H9 (cell line): ENCODE measurements around the gene HSPA4. TPM values are rescaled to one million over a fixed set of nuclear protein-coding genes. Genes with fewer than 3 reads are reported as not detected.
"Not testable (repeated sequence)": the region's sequence is repeated elsewhere in the genome, so short reads cannot be mapped to it uniquely, and the experiment has no call there.

ENCODE experiments used
- DNase-seq: peaks from one replicate; pipeline ENCODE4 v3.0.0-alpha.2; 2017
- H2AFZ ChIP-seq: one replicate; pipeline ENCODE4 v1.6.1; 2013; ENCODE audit warnings: mild to moderate bottlenecking, low read length, control low read depth, moderate library complexity
- H2AK5ac ChIP-seq: 2 replicates; pipeline ENCODE4 v1.6.1; 2013; ENCODE audit warnings: low read length, control low read depth, mixed read lengths; ENCODE audit not compliant: insufficient read length
- H2BK120ac ChIP-seq: one replicate; pipeline ENCODE4 v1.6.1; 2013; ENCODE audit warnings: low read depth, mild to moderate bottlenecking, low read length, control low read depth, inconsistent platforms; ENCODE audit not compliant: poor library complexity, severe bottlenecking
- H2BK12ac ChIP-seq: 2 replicates; pipeline ENCODE4 v1.6.1; 2013; ENCODE audit warnings: low read length, control low read depth, mixed read lengths, low read depth; ENCODE audit not compliant: insufficient read length
- H2BK15ac ChIP-seq: 2 replicates; pipeline ENCODE4 v1.6.1; 2013; ENCODE audit warnings: low read depth, low read length, control low read depth
- H2BK20ac ChIP-seq: one replicate; pipeline ENCODE4 v1.6.1; 2013; ENCODE audit warnings: low read depth, mild to moderate bottlenecking, low read length, control low read depth, inconsistent platforms; ENCODE audit not compliant: poor library complexity, severe bottlenecking
- H2BK5ac ChIP-seq: 2 replicates; pipeline ENCODE4 v1.6.1; 2013; ENCODE audit warnings: low read length, control low read depth, mixed read lengths; ENCODE audit not compliant: insufficient read length
- H3K14ac ChIP-seq: 2 replicates; pipeline ENCODE4 v1.6.1; 2013; ENCODE audit warnings: low read length, control low read depth; ENCODE audit not compliant: insufficient read depth
- H3K18ac ChIP-seq: 2 replicates; pipeline ENCODE4 v1.6.1; 2013; ENCODE audit warnings: low read depth, mild to moderate bottlenecking, mixed read lengths, low read length, control low read depth; ENCODE audit not compliant: insufficient read length
- H3K23ac ChIP-seq: 2 replicates; pipeline ENCODE4 v1.6.1; 2013; ENCODE audit warnings: low read length, control low read depth, mixed read lengths, low read depth; ENCODE audit not compliant: insufficient read length
- H3K23me2 ChIP-seq: 2 replicates; pipeline ENCODE4 v1.6.1; 2013; ENCODE audit warnings: low read depth, mild to moderate bottlenecking, mixed read lengths, low read length, control low read depth; ENCODE audit not compliant: insufficient read length, poor library complexity, severe bottlenecking
- H3K27ac ChIP-seq: 2 replicates; pipeline ENCODE4 v1.5.1; 2013; ENCODE audit warnings: low read length, control low read depth, mixed read lengths, low read depth; ENCODE audit not compliant: insufficient read length
- H3K27me3 ChIP-seq: 2 replicates; pipeline ENCODE4 v1.6.1; 2013; ENCODE audit warnings: low read length, control low read depth, inconsistent platforms; ENCODE audit not compliant: insufficient read depth
- H3K4ac ChIP-seq: 2 replicates; pipeline ENCODE4 v1.6.1; 2013; ENCODE audit warnings: low read depth, mild to moderate bottlenecking, control low read depth, inconsistent platforms, low read length, moderate library complexity
- H3K4me1 ChIP-seq: 2 replicates; pipeline ENCODE4 v1.6.1; 2013; ENCODE audit warnings: low read length, control low read depth, inconsistent platforms; ENCODE audit not compliant: insufficient read depth
- H3K4me2 ChIP-seq: 2 replicates; pipeline ENCODE4 v1.6.1; 2013; ENCODE audit warnings: low read length, control low read depth, mixed read lengths; ENCODE audit not compliant: insufficient read length, insufficient read depth
- H3K56ac ChIP-seq: 2 replicates; pipeline ENCODE4 v1.6.1; 2013; ENCODE audit warnings: low read depth, mild to moderate bottlenecking, mixed read lengths, low read length, control low read depth; ENCODE audit not compliant: insufficient read length
- H3K79me1 ChIP-seq: 2 replicates; pipeline ENCODE4 v1.6.1; 2013; ENCODE audit warnings: low read depth, mild to moderate bottlenecking, moderate library complexity, low read length, control low read depth, inconsistent platforms; ENCODE audit not compliant: insufficient read depth, poor library complexity, severe bottlenecking
- H3K79me2 ChIP-seq: 2 replicates; pipeline ENCODE4 v1.6.1; 2013; ENCODE audit warnings: low read length, control low read depth, inconsistent platforms; ENCODE audit not compliant: insufficient read depth
- H3K9ac ChIP-seq: 2 replicates; pipeline ENCODE4 v1.6.1; 2013; ENCODE audit warnings: low read length, control low read depth, mixed read lengths; ENCODE audit not compliant: insufficient read length; ENCODE audit errors: extremely low read depth
- H3K9me3 ChIP-seq: one replicate; pipeline ENCODE4 v1.6.1; 2013; ENCODE audit warnings: low read depth, low read length, inconsistent platforms; ENCODE audit not compliant: control insufficient read depth
- H3T11ph ChIP-seq: one replicate; pipeline ENCODE4 v1.6.1; 2013; ENCODE audit warnings: mild to moderate bottlenecking, low read length, control low read depth, inconsistent platforms
- H4K20me1 ChIP-seq: one replicate; pipeline ENCODE4 v1.6.1; 2013; ENCODE audit not compliant: control insufficient read depth, insufficient read length, insufficient read depth
- H4K5ac ChIP-seq: 2 replicates; pipeline ENCODE4 v1.6.1; 2013; ENCODE audit warnings: low read depth, mild to moderate bottlenecking, mixed read lengths, low read length, control low read depth; ENCODE audit not compliant: insufficient read length
- H4K8ac ChIP-seq: replicated peaks from 2 replicates; pipeline ENCODE4 v1.6.1; 2013; ENCODE audit warnings: low read length, control low read depth, mixed read lengths, low read depth; ENCODE audit not compliant: insufficient read length
- H4K91ac ChIP-seq: 2 replicates; pipeline ENCODE4 v1.6.1; 2013; ENCODE audit warnings: low read depth, mild to moderate bottlenecking, moderate library complexity, mixed read lengths, low read length, control low read depth; ENCODE audit not compliant: insufficient read length
- H3K27ac Mint-ChIP-seq, 3 experiments: 2 replicates in 2 of 3; 3 replicates in 1 of 3; pipeline ENCODE4 v1.8.0; 2020 to 2021; ENCODE audit warnings: mixed read lengths in 3 of 3, mild to moderate bottlenecking in 1 of 3, moderate library complexity in 1 of 3
- H3K27me3 Mint-ChIP-seq: 2 replicates; pipeline ENCODE4 v1.8.0; 2021; ENCODE audit warnings: low read depth, mild to moderate bottlenecking, moderate library complexity, mixed read lengths
- H3K36me3 Mint-ChIP-seq, 3 experiments: 2 replicates in 2 of 3; 3 replicates in 1 of 3; pipeline ENCODE4 v1.8.0; 2020 to 2021; ENCODE audit warnings: low read depth in 3 of 3, mixed read lengths in 3 of 3; ENCODE audit not compliant: insufficient read depth in 1 of 3
- H3K4me1 Mint-ChIP-seq, 2 experiments: 2 replicates each; pipeline ENCODE4 v1.8.0; 2020; ENCODE audit warnings: mixed read lengths in 2 of 2
- H3K4me3 Mint-ChIP-seq, 2 experiments: 2 replicates in 1 of 2; 3 replicates in 1 of 2; pipeline ENCODE4 v1.8.0; 2020 to 2021; ENCODE audit warnings: mild to moderate bottlenecking in 2 of 2, mixed read lengths in 2 of 2, moderate library complexity in 1 of 2
- H3K9me3 Mint-ChIP-seq, 2 experiments: 2 replicates in 1 of 2; 3 replicates in 1 of 2; pipeline ENCODE4 v1.8.0; 2020; ENCODE audit warnings: mild to moderate bottlenecking in 2 of 2, mixed read lengths in 2 of 2, moderate library complexity in 1 of 2
- WGBS: extraction: QIAGEN DNeasy Blood & Tissue Kit; methylation state at CpG from one replicate; pipeline ENCODE4 v1.1.7; 2013; ENCODE audit warnings: missing lambda C conversion rate, low lambda C conversion rate, mixed read lengths; ENCODE audit not compliant: insufficient read length; ENCODE audit errors: extremely low coverage; 5-methylcytosine and 5-hydroxymethylcytosine counted together
- total RNA-seq: library from RNA; stranded (reverse); gene quantifications from 2 replicates; pipeline ENCODE4 v1.2.1, GENCODE V29; 2021
- TF ChIP-seq, protein P1 (sequence below): fragments of 200-600 bp; sonication (generic); conservative IDR thresholded peaks from 3 replicates; pipeline ENCODE4 v1.8.0; 2021; ENCODE audit warnings: antibody characterized with exemption, mild to moderate bottlenecking

The HSPA4 gene
- total RNA-seq, 1 experiment from 2014 or later: 293 TPM

DNA sequence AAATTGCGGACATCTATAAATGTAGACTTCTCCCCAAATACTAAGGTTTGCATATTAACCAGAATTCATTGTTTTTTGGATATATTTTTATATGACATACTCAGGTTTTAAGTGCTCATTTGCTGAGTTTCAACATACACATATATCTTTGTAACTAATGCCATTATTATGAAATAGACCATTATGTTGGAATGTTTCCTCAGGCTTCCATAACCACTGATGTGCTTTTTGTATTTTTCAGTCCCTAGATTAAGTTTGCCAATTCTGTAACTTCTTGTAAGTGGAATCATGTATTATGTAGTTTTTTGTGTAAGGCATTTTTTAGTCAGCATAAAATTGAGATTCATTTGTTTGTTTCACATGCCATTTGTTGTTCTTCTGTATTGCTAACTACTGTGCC is 32.1 kb downstream of the HSPA4 start:
- no peak overlapping the region for H2BK15ac ChIP-seq
- no peaks in the 10 kb centered on the region for H4K20me1 ChIP-seq
- H3K56ac ChIP-seq: no peak overlapping the region
- TF ChIP-seq, protein P1, sequence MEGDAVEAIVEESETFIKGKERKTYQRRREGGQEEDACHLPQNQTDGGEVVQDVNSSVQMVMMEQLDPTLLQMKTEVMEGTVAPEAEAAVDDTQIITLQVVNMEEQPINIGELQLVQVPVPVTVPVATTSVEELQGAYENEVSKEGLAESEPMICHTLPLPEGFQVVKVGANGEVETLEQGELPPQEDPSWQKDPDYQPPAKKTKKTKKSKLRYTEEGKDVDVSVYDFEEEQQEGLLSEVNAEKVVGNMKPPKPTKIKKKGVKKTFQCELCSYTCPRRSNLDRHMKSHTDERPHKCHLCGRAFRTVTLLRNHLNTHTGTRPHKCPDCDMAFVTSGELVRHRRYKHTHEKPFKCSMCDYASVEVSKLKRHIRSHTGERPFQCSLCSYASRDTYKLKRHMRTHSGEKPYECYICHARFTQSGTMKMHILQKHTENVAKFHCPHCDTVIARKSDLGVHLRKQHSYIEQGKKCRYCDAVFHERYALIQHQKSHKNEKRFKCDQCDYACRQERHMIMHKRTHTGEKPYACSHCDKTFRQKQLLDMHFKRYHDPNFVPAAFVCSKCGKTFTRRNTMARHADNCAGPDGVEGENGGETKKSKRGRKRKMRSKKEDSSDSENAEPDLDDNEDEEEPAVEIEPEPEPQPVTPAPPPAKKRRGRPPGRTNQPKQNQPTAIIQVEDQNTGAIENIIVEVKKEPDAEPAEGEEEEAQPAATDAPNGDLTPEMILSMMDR: no peak
- H3K79me2 ChIP-seq: peaks cover 12% of the 10 kb centered on the region; the same call in 1 of the 2 replicates
- H3K27me3 ChIP-seq: no peaks in the 10 kb centered on the region
- no peaks in the 10 kb centered on the region for H3K4me1 ChIP-seq
- H3K9me3 Mint-ChIP-seq: no peaks in the 10 kb centered on the region
- peaks cover 11% of the 10 kb centered on the region in 2 experiments for H3K4me1 Mint-ChIP-seq
- H4K8ac ChIP-seq: no peak overlapping the region
- DNase-seq: no peak
- H2BK20ac ChIP-seq: no peak overlapping the region
- no peaks in the 10 kb centered on the region for H3K27me3 Mint-ChIP-seq
- no peak overlapping the region for H3T11ph ChIP-seq
- no peak overlapping the region for H2BK120ac ChIP-seq
- H4K91ac ChIP-seq: no peak overlapping the region
- H3K4ac ChIP-seq: no peak overlapping the region
- no peak overlapping the region for H2AK5ac ChIP-seq
- H4K5ac ChIP-seq: no peak overlapping the region
- H3K36me3 Mint-ChIP-seq: peaks cover 45 to 78% (median 73%) of the 10 kb centered on the region in 3 experiments; a peak in 6 of 7 replicates
- H3K9me3 ChIP-seq: no peaks in the 10 kb centered on the region
- no peak overlapping the region for H3K4me2 ChIP-seq
- WGBS: no CpG with 5 or more reads among the region's 1 CpG
- H3K27ac ChIP-seq: no peak overlapping the region
- H2BK5ac ChIP-seq: no peak overlapping the region
- no peak overlapping the region for H3K4me3 Mint-ChIP-seq
- H3K23me2 ChIP-seq: peaks cover 2% of the 10 kb centered on the region
- H3K79me1 ChIP-seq: peaks cover 24% of the 10 kb centered on the region
- H2AFZ ChIP-seq: no peak overlapping the region
- no peak overlapping the region for H3K14ac ChIP-seq
- H2BK12ac ChIP-seq: no peak overlapping the region
- no peak overlapping the region for H3K9ac ChIP-seq
- H3K27ac Mint-ChIP-seq: no peak overlapping the region
- no peak overlapping the region for H3K18ac ChIP-seq
- no peak overlapping the region for H3K23ac ChIP-seq

DNA sequence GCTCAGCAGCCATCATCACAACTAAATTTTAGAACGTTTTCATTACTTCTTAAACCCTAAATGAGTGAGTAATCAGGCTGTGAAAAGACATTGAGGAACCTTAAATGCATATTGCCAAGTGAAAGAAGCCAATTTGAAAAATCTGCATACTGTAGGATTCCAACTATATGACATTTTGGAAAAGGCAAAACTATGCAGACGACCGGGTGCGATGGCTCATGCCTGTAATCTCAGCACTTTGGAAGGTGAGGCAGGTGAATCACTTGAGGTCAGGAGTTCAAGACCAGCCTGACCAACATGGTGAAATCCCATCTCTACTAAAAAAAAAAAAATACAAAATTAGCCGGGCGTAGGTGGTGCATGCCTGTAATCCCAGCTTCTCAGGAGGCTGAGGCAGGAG is 33.4 kb downstream of the HSPA4 start:
- not testable (repeated sequence) for H4K20me1 ChIP-seq, H3K18ac ChIP-seq, H3T11ph ChIP-seq, H2BK15ac ChIP-seq, H2AFZ ChIP-seq, H4K5ac ChIP-seq, H4K91ac ChIP-seq, H3K27ac ChIP-seq, H3K27me3 Mint-ChIP-seq, DNase-seq, H3K14ac ChIP-seq, H4K8ac ChIP-seq, H3K9me3 ChIP-seq, H3K23me2 ChIP-seq, H2BK12ac ChIP-seq, H3K4me2 ChIP-seq, H3K27me3 ChIP-seq, H3K4me1 ChIP-seq, H3K79me2 ChIP-seq, H3K23ac ChIP-seq, H2BK120ac ChIP-seq, H2AK5ac ChIP-seq, H3K4me3 Mint-ChIP-seq, H3K4ac ChIP-seq, H3K9ac ChIP-seq, H3K9me3 Mint-ChIP-seq, H2BK20ac ChIP-seq, H3K27ac Mint-ChIP-seq, H2BK5ac ChIP-seq, H3K56ac ChIP-seq
- WGBS: no CpG with 5 or more reads among the region's 6 CpGs
- peaks cover 52 to 80% (median 75%) of the 10 kb centered on the region in 3 experiments; a peak in 6 of 7 replicates for H3K36me3 Mint-ChIP-seq
- H3K79me1 ChIP-seq: peaks cover 24% of the 10 kb centered on the region
- H3K4me1 Mint-ChIP-seq: peaks cover 11% of the 10 kb centered on the region in 2 experiments
